Measurements from ENCODE around the gene HOMER1.

HOMER1 gene

DNA sequence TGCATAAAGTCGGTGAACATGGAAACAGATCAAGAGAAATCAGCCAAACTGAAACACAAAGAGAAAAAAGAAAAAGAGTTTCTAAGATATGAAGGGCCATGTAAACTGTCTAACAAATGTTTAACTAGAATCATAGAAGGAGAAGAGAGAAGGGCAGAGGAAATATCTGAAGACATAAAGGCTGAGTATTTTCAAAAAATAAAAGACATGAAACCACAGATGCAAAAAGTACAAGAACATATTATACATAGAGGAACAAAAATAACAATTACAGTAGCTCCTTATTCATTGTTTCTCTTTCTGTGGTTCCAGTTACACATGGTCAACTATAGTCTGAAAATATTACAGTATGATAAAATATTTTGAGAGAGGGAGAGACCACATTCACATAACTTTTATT lies 106.3 kb downstream of the HOMER1 start:
- Histone ChIP-seq H3K79me2 (ENCODE audit: insufficient read depth, low read length) (no peaks in the 10 kb centered on the region), H3K9ac (ENCODE audit: low read length) (no peak overlapping the region), H3K4me2 (ENCODE audit: low read depth, low read length, poor library complexity, severe bottlenecking) (no peak overlapping the region), H3K4me3 (ENCODE audit: insufficient read depth, low read length, poor library complexity, severe bottlenecking) (no peak overlapping the region), H3K9me2 (replicated peaks; ENCODE audit: insufficient read depth, low read length) (no peaks in the 10 kb centered on the region), H2AFZ (ENCODE audit: low read depth, low read length, severe bottlenecking) (no peak overlapping the region), H4K20me1 (ENCODE audit: low read depth, low read length) (no peaks in the 10 kb centered on the region), H3K9me3 (ENCODE audit: insufficient read depth, low read length) (no peaks in the 10 kb centered on the region), H3K36me3 (ENCODE audit: low read length) (no peaks in the 10 kb centered on the region), H3F3A (ENCODE audit: insufficient read depth) (no peaks in the 10 kb centered on the region), H3K27me3 (ENCODE audit: low read length) (no peaks in the 10 kb centered on the region), H3K27ac (ENCODE audit: low read depth, low read length) (no peak overlapping the region)
- no peak for TF ChIP-seq EZH2phosphoT487 (conservative IDR thresholded peaks at IDR 0.05; ENCODE audit: low read length)
- TF ChIP-seq CTCF (IDR thresholded peaks at IDR 0.05; ENCODE audit: insufficient read depth, low read length, poor library complexity, severe bottlenecking) = no peak

DNA sequence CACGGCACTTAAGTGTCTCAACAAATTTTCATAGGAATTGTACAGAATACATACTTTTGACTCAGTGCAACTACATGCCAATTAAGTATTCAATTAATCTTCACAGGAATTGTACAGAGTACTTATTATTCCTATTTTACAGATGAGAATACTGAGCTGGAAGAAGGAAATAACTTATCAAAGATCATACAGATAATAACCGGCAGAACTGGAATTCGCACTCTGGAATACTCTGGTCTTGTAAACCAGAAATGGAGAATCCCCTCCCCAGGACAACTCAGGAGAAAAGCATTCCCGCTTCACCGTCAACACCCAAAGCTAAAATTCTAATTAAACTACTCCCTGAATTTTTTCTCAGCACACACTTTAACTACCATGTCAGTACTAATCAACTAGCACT lies 112.7 kb downstream of the HOMER1 start:
- Histone ChIP-seq H3K9ac (ENCODE audit: low read length) (no peak overlapping the region), H3K79me2 (ENCODE audit: insufficient read depth, low read length) (no peaks in the 10 kb centered on the region), H3K27ac (ENCODE audit: low read depth, low read length) (no peak overlapping the region), H3K4me2 (ENCODE audit: low read depth, low read length, poor library complexity, severe bottlenecking) (no peak overlapping the region), H3K36me3 (ENCODE audit: low read length) (no peaks in the 10 kb centered on the region), H3K27me3 (ENCODE audit: low read length) (no peaks in the 10 kb centered on the region), H4K20me1 (ENCODE audit: low read depth, low read length) (no peaks in the 10 kb centered on the region), H3K9me2 (replicated peaks; ENCODE audit: insufficient read depth, low read length) (no peaks in the 10 kb centered on the region), H3K4me3 (ENCODE audit: insufficient read depth, low read length, poor library complexity, severe bottlenecking) (no peak overlapping the region), H2AFZ (ENCODE audit: low read depth, low read length, severe bottlenecking) (no peak overlapping the region), H3F3A (ENCODE audit: insufficient read depth) (no peaks in the 10 kb centered on the region), H3K9me3 (ENCODE audit: insufficient read depth, low read length) (no peaks in the 10 kb centered on the region)
- TF ChIP-seq EZH2phosphoT487 (conservative IDR thresholded peaks at IDR 0.05; ENCODE audit: low read length) = no peak
- no peak for TF ChIP-seq CTCF (IDR thresholded peaks at IDR 0.05; ENCODE audit: insufficient read depth, low read length, poor library complexity, severe bottlenecking)

GRCh38 chr5:79399046-79399445 lies 114.9 kb downstream of the HOMER1 start:
- no peak overlapping the region for H2AFZ ChIP-seq (ENCODE audit: low read depth, low read length, severe bottlenecking)
- H3K79me2 ChIP-seq (ENCODE audit: insufficient read depth, low read length) = no peaks in the 10 kb centered on the region
- H3K27me3 ChIP-seq (ENCODE audit: low read length) = no peaks in the 10 kb centered on the region
- H3K4me3 ChIP-seq (ENCODE audit: insufficient read depth, low read length, poor library complexity, severe bottlenecking) = no peak overlapping the region
- no peaks in the 10 kb centered on the region for H3K9me3 ChIP-seq (ENCODE audit: insufficient read depth, low read length)
- H3K4me2 ChIP-seq (ENCODE audit: low read depth, low read length, poor library complexity, severe bottlenecking) = no peak overlapping the region
- TF ChIP-seq EZH2phosphoT487 (conservative IDR thresholded peaks at IDR 0.05; ENCODE audit: low read length) (no peak), CTCF (IDR thresholded peaks at IDR 0.05; ENCODE audit: insufficient read depth, low read length, poor library complexity, severe bottlenecking) (no peak)
- H3K9me2 ChIP-seq (replicated peaks; ENCODE audit: insufficient read depth, low read length) = no peaks in the 10 kb centered on the region
- no peaks in the 10 kb centered on the region for H3K36me3 ChIP-seq (ENCODE audit: low read length)
- no peaks in the 10 kb centered on the region for H4K20me1 ChIP-seq (ENCODE audit: low read depth, low read length)
- H3K9ac ChIP-seq (ENCODE audit: low read length) = no peak overlapping the region
- H3K27ac ChIP-seq (ENCODE audit: low read depth, low read length) = no peak overlapping the region
- no peaks in the 10 kb centered on the region for H3F3A ChIP-seq (ENCODE audit: insufficient read depth)

GRCh38 chr5:79397080-79397479 lies 116.9 kb downstream of the HOMER1 start:
- Histone ChIP-seq H3K9ac (ENCODE audit: low read length) (no peak overlapping the region), H3K4me2 (ENCODE audit: low read depth, low read length, poor library complexity, severe bottlenecking) (no peak overlapping the region), H3K27ac (ENCODE audit: low read depth, low read length) (no peak overlapping the region), H2AFZ (ENCODE audit: low read depth, low read length, severe bottlenecking) (no peak overlapping the region), H3K9me2 (replicated peaks; ENCODE audit: insufficient read depth, low read length) (no peaks in the 10 kb centered on the region), H3K79me2 (ENCODE audit: insufficient read depth, low read length) (no peaks in the 10 kb centered on the region), H3K36me3 (ENCODE audit: low read length) (no peaks in the 10 kb centered on the region), H3K27me3 (ENCODE audit: low read length) (no peaks in the 10 kb centered on the region), H3K4me3 (ENCODE audit: insufficient read depth, low read length, poor library complexity, severe bottlenecking) (no peak overlapping the region), H3F3A (ENCODE audit: insufficient read depth) (no peaks in the 10 kb centered on the region), H3K9me3 (ENCODE audit: insufficient read depth, low read length) (no peaks in the 10 kb centered on the region), H4K20me1 (ENCODE audit: low read depth, low read length) (no peaks in the 10 kb centered on the region)
- no peak for TF ChIP-seq CTCF (IDR thresholded peaks at IDR 0.05; ENCODE audit: insufficient read depth, low read length, poor library complexity, severe bottlenecking)

Measured in SU-DHL-6 (cell line).